Aorta (tissue), 5 donors: ENCODE data around the gene SIDT1. TPM values are rescaled to one million over a fixed set of nuclear protein-coding genes. Genes with fewer than 3 reads are reported as not detected.
A peak's percentile ranks its signal among the peaks of the same experiment; 100 is the strongest.
"Not testable (repeated sequence)": the region's sequence is repeated elsewhere in the genome, so short reads cannot be mapped to it uniquely, and the experiment has no call there.

ENCODE experiments used
- ATAC-seq: fragments of 200-7000 bp; cut with Tn5 transposase; one replicate; pipeline ENCODE4 v1.9.1; 2022; ENCODE audit warnings: moderate library complexity; ENCODE audit not compliant: low FRiP score
- DNase-seq, 2 donors: peaks; one replicate each; pipeline ENCODE4 v3.0.0-alpha.2; 2020
- H3K27ac ChIP-seq, 2 donors: one replicate each; pipeline ENCODE4 v1.5.1; 2013; ENCODE audit warnings: low read length in 2 of 2, mild to moderate bottlenecking in 2 of 2, moderate library complexity in 2 of 2, control low read depth in 1 of 2, inconsistent platforms in 1 of 2, low read depth in 1 of 2
- H3K27me3 ChIP-seq, 2 donors: one replicate each; pipeline ENCODE4 v1.6.1; 2013; ENCODE audit warnings: control low read depth in 1 of 2, low read length in 1 of 2, mild to moderate bottlenecking in 1 of 2, moderate library complexity in 1 of 2; ENCODE audit not compliant: insufficient read depth in 2 of 2, control insufficient read depth in 1 of 2
- H3K36me3 ChIP-seq, 2 donors: one replicate each; pipeline ENCODE4 v1.6.1; 2013; ENCODE audit warnings: control low read depth in 1 of 2, low read length in 1 of 2, mild to moderate bottlenecking in 1 of 2; ENCODE audit not compliant: insufficient read depth in 2 of 2, control insufficient read depth in 1 of 2
- H3K4me1 ChIP-seq, 2 donors: one replicate each; pipeline ENCODE4 v1.6.1; 2013; ENCODE audit warnings: low read length in 2 of 2, control low read depth in 1 of 2, mild to moderate bottlenecking in 1 of 2, moderate library complexity in 1 of 2; ENCODE audit not compliant: insufficient read depth in 2 of 2, control insufficient read depth in 1 of 2
- H3K4me3 ChIP-seq, 2 donors: one replicate each; pipeline ENCODE4 v1.5.1; 2013; ENCODE audit warnings: low read length in 2 of 2, control low read depth in 1 of 2, mild to moderate bottlenecking in 1 of 2
- H3K9me3 ChIP-seq: one replicate; pipeline ENCODE4 v1.6.1; 2013; ENCODE audit warnings: mild to moderate bottlenecking, low read length; ENCODE audit not compliant: control insufficient read depth
- WGBS, 2 donors: extraction: QIAGEN DNeasy Blood & Tissue Kit; methylation state at CpG; one replicate each; pipeline ENCODE4 v1.1.7; 2013; 5-methylcytosine and 5-hydroxymethylcytosine counted together
- intact Hi-C, 2 donors: fragments of 100-400 bp; cut with DNase I; formaldehyde crosslinking; loops; one replicate each; pipeline versions ENCODE4 v1.14.2 to v1.15.0; 2022
- polyA plus RNA-seq, 2 donors: library from polyadenylated mRNA; stranded (reverse); fragments of 200-250 nt; gene quantifications; one replicate each; pipeline ENCODE4 v1.2.3, GENCODE V29; 2013
- total RNA-seq, 2 donors: library from RNA; stranded (reverse); fragmentation: NEBNext Ultra II Directional; extraction: Animal tissue kit (Norgen Biotek cat#: 25700); gene quantifications; one replicate each; pipeline ENCODE4 v1.2.1, GENCODE V29; 2021
- donor health status: healthy with polysubstance abuse.
- donor health status: Bipolar disorder and iron deficiency.
- donor health status: DM: no; HTN: no; CAD: no.
- donor health status: DM: no; HTN: no; CAD: no.
- donor health status: DM: yes; HTN: yes; CAD: no.

The SIDT1 gene
- total and polyA plus RNA-seq, 4 donors, result 0.08 to 3.8 (median 2.4) TPM

- intact Hi-C loops, result loop anchor here in 1 of 2 donors (10.0 kb wide), 1 partner anchor 574 kb away; no protein-coding TSS in a partner anchor
- Histone ChIP-seq H3K27me3 (no peaks in the 10 kb centered on the region), H3K9me3 (no peaks in the 10 kb centered on the region), H3K4me1 (no peaks in the 10 kb centered on the region), H3K27ac (no peak overlapping the region), H3K36me3 (no peaks in the 10 kb centered on the region), H3K4me3 (no peak overlapping the region)
- 74 to 79% methylated on average over 2 of the region's 2 CpGs for WGBS, 2 donors
- ATAC-seq (no peak), DNase-seq (no peak)
Measured at GRCh38 chr3:113628316-113628715, 96.0 kb downstream of the SIDT1 start.

GRCh38 chr3:113628788-113629187, 96.4 kb downstream of the SIDT1 start:
- Histone ChIP-seq H3K4me3 (no peak overlapping the region), H3K9me3 (no peaks in the 10 kb centered on the region), H3K36me3 (no peaks in the 10 kb centered on the region), H3K27ac (no peak overlapping the region), H3K27me3 (no peaks in the 10 kb centered on the region), H3K4me1 (no peaks in the 10 kb centered on the region)
- 89 to 92% methylated on average over 6 of the region's 6 CpGs for WGBS, 2 donors
- DNase-seq, result no peak
- intact Hi-C loops, result loop anchor here in 1 of 2 donors (10.0 kb wide), 1 partner anchor 574 kb away; no protein-coding TSS in a partner anchor
- ATAC-seq, result no peak

GRCh38 chr3:113629584-113630421, 97.4 kb downstream of the SIDT1 start:
- Histone ChIP-seq H3K36me3 (no peaks in the 10 kb centered on the region), H3K27me3 (no peaks in the 10 kb centered on the region), H3K4me1 (no peaks in the 10 kb centered on the region), H3K4me3 (no peak overlapping the region), H3K27ac (no peak overlapping the region), H3K9me3 (no peaks in the 10 kb centered on the region)
- ATAC-seq, result peak; percentile 36
- DNase-seq, result no peak
- WGBS, 2 donors, result 75 to 79% methylated on average over 16 of the region's 16 CpGs
- intact Hi-C loops, result loop anchor here in 1 of 2 donors (10.0 kb wide), 1 partner anchor 575 kb away; no protein-coding TSS in a partner anchor

- DNase-seq (no peak), ATAC-seq (no peak)
- intact Hi-C loops, result no loop called here
- Histone ChIP-seq H3K36me3 (no peaks in the 10 kb centered on the region), H3K27me3 (no peaks in the 10 kb centered on the region), H3K27ac (no peak overlapping the region), H3K4me3 (no peak overlapping the region), H3K4me1 (no peaks in the 10 kb centered on the region), H3K9me3 (no peaks in the 10 kb centered on the region)
- 71 to 76% methylated on average over 3 of the region's 3 CpGs for WGBS, 2 donors
Measured at GRCh38 chr3:113630956-113631542, 98.7 kb downstream of the SIDT1 start.

- WGBS, 2 donors, result 82 to 85% methylated on average over 6 of the region's 6 CpGs
- intact Hi-C loops, result no loop called here
- ATAC-seq, result no peak
- H3K9me3 ChIP-seq, result no peaks in the 10 kb centered on the region
- no peak overlapping the region for H3K27ac ChIP-seq
- no peaks in the 10 kb centered on the region for H3K4me1 ChIP-seq
- H3K4me3 ChIP-seq, result no peak overlapping the region
- no peaks in the 10 kb centered on the region for H3K27me3 ChIP-seq
- DNase-seq, result no peak
- no peaks in the 10 kb centered on the region for H3K36me3 ChIP-seq
Measured at GRCh38 chr3:113631573-113631972, 99.2 kb downstream of the SIDT1 start.

- DNase-seq (no peak), ATAC-seq (no peak)
- no peaks in the 10 kb centered on the region for H3K27me3 ChIP-seq
- WGBS, 2 donors, result 85 to 90% methylated on average over 8 of the region's 8 CpGs
- no peaks in the 10 kb centered on the region for H3K9me3 ChIP-seq
- H3K27ac ChIP-seq, result no peak overlapping the region
- intact Hi-C loops, result no loop called here
- H3K36me3 ChIP-seq, result no peaks in the 10 kb centered on the region
- no peak overlapping the region for H3K4me3 ChIP-seq
- H3K4me1 ChIP-seq, result no peaks in the 10 kb centered on the region
Measured at GRCh38 chr3:113634782-113635474, 102.6 kb downstream of the SIDT1 start.

- H3K4me1 ChIP-seq, H3K27ac ChIP-seq, H3K4me3 ChIP-seq, intact Hi-C loops, ATAC-seq, H3K9me3 ChIP-seq, DNase-seq, H3K36me3 ChIP-seq, H3K27me3 ChIP-seq: not testable (repeated sequence)
- WGBS, 2 donors, result 83 to 84% methylated on average over 7 of the region's 7 CpGs
Measured at GRCh38 chr3:113636034-113636433, 103.7 kb downstream of the SIDT1 start.

GRCh38 chr3:113637756-113638155, 105.4 kb downstream of the SIDT1 start:
- ATAC-seq (no peak), DNase-seq (no peak)
- intact Hi-C loops, result no loop called here
- Histone ChIP-seq H3K4me3 (no peak overlapping the region), H3K27ac (no peak overlapping the region), H3K27me3 (no peaks in the 10 kb centered on the region), H3K36me3 (no peaks in the 10 kb centered on the region), H3K4me1 (no peaks in the 10 kb centered on the region), H3K9me3 (no peaks in the 10 kb centered on the region)
- WGBS, 2 donors, result 92 to 93% methylated on average over 14 of the region's 14 CpGs
